H1 (cell line): ENCODE measurements around the gene VAV2. TPM values are rescaled to one million over a fixed set of nuclear protein-coding genes. Genes with fewer than 3 reads are reported as not detected.

Experiments used
- CTCF ChIA-PET: fragments of 300-600 bp; sonication (Branson Sonifier 250); formaldehyde crosslinking; loops from one replicate; lab custom pipeline; 2021; ENCODE audit not compliant: partially characterized antibody; lab: Charles Lee
- POLR2A ChIA-PET: fragments of 300-600 bp; sonication (Branson Sonifier 250); formaldehyde crosslinking; loops from one replicate; lab custom pipeline; 2021; ENCODE audit warnings: inconsistent platforms; ENCODE audit not compliant: partially characterized antibody; lab: Charles Lee
- DNase-seq, 2 experiments: peaks; one replicate each; pipeline versions ENCODE4 v3.0.0 to v3.0.0-alpha.2; 2010 to 2022; ENCODE audit warnings: low spot score in 2 of 2, low read depth in 1 of 2, mixed read lengths in 1 of 2
- FAIRE-seq: peaks from 2 replicates; lab custom pipeline; 2011; peaks lifted over from hg19 to GRCh38; lab: Jason Lieb, UNC
- H2AFZ ChIP-seq: 2 replicates; pipeline ENCODE4 v1.8.1; 2012; ENCODE audit warnings: low read length, inconsistent platforms
- H2AK5ac ChIP-seq: 2 replicates; pipeline ENCODE4 v1.6.1; 2013; ENCODE audit warnings: low read depth, low read length
- H2BK120ac ChIP-seq: replicated peaks from 2 replicates; pipeline ENCODE3; 2013; ENCODE audit warnings: low read depth, low read length, inconsistent platforms
- H2BK12ac ChIP-seq: 2 replicates; pipeline ENCODE4 v1.6.1; 2013; ENCODE audit warnings: low read depth, low read length
- H2BK15ac ChIP-seq: 2 replicates; pipeline ENCODE4 v1.6.1; 2013; ENCODE audit warnings: low read length
- H2BK20ac ChIP-seq: 2 replicates; pipeline ENCODE4 v1.6.1; 2013; ENCODE audit warnings: low read length
- H2BK5ac ChIP-seq: 2 replicates; pipeline ENCODE4 v1.6.1; 2013; ENCODE audit warnings: low read depth, low read length
- H3K14ac ChIP-seq: 2 replicates; pipeline ENCODE4 v1.6.1; 2013; ENCODE audit warnings: inconsistent platforms; ENCODE audit not compliant: insufficient read length
- H3K18ac ChIP-seq: 2 replicates; pipeline ENCODE4 v1.6.1; 2013; ENCODE audit warnings: low read length; ENCODE audit errors: extremely low read depth
- H3K23ac ChIP-seq: 2 replicates; pipeline ENCODE4 v1.6.1; 2013; ENCODE audit warnings: inconsistent platforms; ENCODE audit not compliant: insufficient read length
- H3K23me2 ChIP-seq: 2 replicates; pipeline ENCODE4 v1.6.1; 2013; ENCODE audit warnings: low read depth, low read length
- H3K27ac ChIP-seq: 2 replicates; pipeline ENCODE4 v1.6.1; 2011; ENCODE audit warnings: low read depth, low read length, inconsistent platforms
- H3K27me3 ChIP-seq, 4 experiments: replicated peaks in 1 of 4; 1 replicate in 1 of 4; 2 replicates in 3 of 4; pipeline versions ENCODE4 v1.6.1 to v1.8.1; 2011 to 2013; ENCODE audit warnings: low read length in 3 of 4, mild to moderate bottlenecking in 3 of 4, inconsistent platforms in 2 of 4, mixed read lengths in 2 of 4, moderate library complexity in 1 of 4; ENCODE audit not compliant: control insufficient read depth in 3 of 4, insufficient read depth in 3 of 4; ENCODE audit errors: extremely low read depth in 1 of 4
- H3K36me3 ChIP-seq, 4 experiments: 2 replicates each; pipeline versions ENCODE4 v1.6.1 to v1.8.1; 2011 to 2013; ENCODE audit warnings: mild to moderate bottlenecking in 4 of 4, low read length in 3 of 4, moderate library complexity in 2 of 4, control low read depth in 1 of 4, inconsistent platforms in 1 of 4; ENCODE audit not compliant: insufficient read depth in 4 of 4, control insufficient read depth in 2 of 4
- H3K4ac ChIP-seq: replicated peaks from 2 replicates; pipeline ENCODE3; 2013; ENCODE audit warnings: low read length, low read depth, mixed read lengths, inconsistent platforms; ENCODE audit not compliant: insufficient read length
- H3K4me1 ChIP-seq, 4 experiments: replicated peaks in 1 of 4; 1 replicate in 1 of 4; 2 replicates in 3 of 4; pipeline versions ENCODE4 v1.6.1 to v1.8.1; 2011 to 2013; ENCODE audit warnings: low read length in 3 of 4, inconsistent platforms in 2 of 4, mixed read lengths in 1 of 4; ENCODE audit not compliant: insufficient read depth in 4 of 4, control insufficient read depth in 3 of 4
- H3K4me2 ChIP-seq, 2 experiments: 2 replicates each; pipeline versions ENCODE4 v1.6.1 to v1.8.1; 2011 to 2013; ENCODE audit warnings: low read depth in 2 of 2, low read length in 2 of 2, control low read depth in 1 of 2, inconsistent platforms in 1 of 2, mild to moderate bottlenecking in 1 of 2; ENCODE audit not compliant: insufficient read depth in 1 of 2
- H3K4me3 ChIP-seq, 4 experiments: fragments of 200-600, 300-600 bp in 1 of 4; sonication (generic), shearing (Covaris generic), sonication (Bioruptor Twin) in 1 of 4; 2 replicates each; pipeline versions ENCODE4 v1.5.1 to v1.8.1; 2011 to 2016; ENCODE audit warnings: low read length in 4 of 4, low read depth in 3 of 4, control low read depth in 2 of 4, inconsistent platforms in 2 of 4, mild to moderate bottlenecking in 2 of 4, mixed read lengths in 1 of 4, moderate library complexity in 1 of 4; ENCODE audit not compliant: insufficient read depth in 2 of 4; ENCODE audit errors: extremely low read depth in 1 of 4
- H3K56ac ChIP-seq: replicated peaks from 2 replicates; pipeline ENCODE3; 2013; ENCODE audit warnings: low read depth, mild to moderate bottlenecking, mixed read lengths, low read length, inconsistent platforms; ENCODE audit not compliant: insufficient read length
- H3K79me1 ChIP-seq: 2 replicates; pipeline ENCODE4 v1.6.1; 2013; ENCODE audit warnings: low read depth, low read length, control low read depth
- H3K79me2 ChIP-seq, 2 experiments: 2 replicates each; pipeline versions ENCODE4 v1.6.1 to v1.8.1; 2012 to 2013; ENCODE audit warnings: low read length in 2 of 2, mild to moderate bottlenecking in 2 of 2, inconsistent platforms in 1 of 2; ENCODE audit not compliant: insufficient read depth in 2 of 2, control insufficient read depth in 1 of 2
- H3K9ac ChIP-seq, 4 experiments: replicated peaks in 1 of 4; 1 replicate in 1 of 4; 2 replicates in 3 of 4; pipeline versions ENCODE4 v1.6.1 to v1.8.1; 2011 to 2013; ENCODE audit warnings: low read depth in 3 of 4, low read length in 3 of 4, control low read depth in 2 of 4, mild to moderate bottlenecking in 2 of 4, moderate library complexity in 2 of 4, inconsistent platforms in 1 of 4; ENCODE audit errors: extremely low read depth in 1 of 4
- H3K9me3 ChIP-seq, 2 experiments: 2 replicates each; pipeline versions ENCODE4 v1.6.1 to v1.8.1; 2012 to 2013; ENCODE audit warnings: mild to moderate bottlenecking in 2 of 2, moderate library complexity in 2 of 2, control low read depth in 1 of 2, inconsistent platforms in 1 of 2, low read depth in 1 of 2, low read length in 1 of 2, mixed read lengths in 1 of 2; ENCODE audit not compliant: insufficient read depth in 2 of 2
- H4K20me1 ChIP-seq, 2 experiments: replicated peaks in 1 of 2; 2 replicates each; pipeline versions ENCODE3 to v1.8.1; 2011 to 2013; ENCODE audit warnings: inconsistent platforms in 2 of 2, low read length in 2 of 2, mild to moderate bottlenecking in 1 of 2; ENCODE audit not compliant: insufficient read depth in 2 of 2, control insufficient read depth in 1 of 2
- H4K5ac ChIP-seq: 2 replicates; pipeline ENCODE4 v1.6.1; 2013; ENCODE audit warnings: low read length, low read depth, mixed read lengths, inconsistent platforms; ENCODE audit not compliant: insufficient read length
- H4K8ac ChIP-seq: 2 replicates; pipeline ENCODE4 v1.8.0; 2013; ENCODE audit warnings: mild to moderate bottlenecking, moderate library complexity, low read length, inconsistent platforms; ENCODE audit not compliant: insufficient read depth; ENCODE audit errors: extremely low read depth
- H4K91ac ChIP-seq: replicated peaks from 2 replicates; pipeline ENCODE3; 2013; ENCODE audit warnings: low read length, mixed read lengths, inconsistent platforms; ENCODE audit not compliant: insufficient read length
- ATF3 ChIP-seq: IDR thresholded peaks from 2 replicates; pipeline ENCODE4 v1.6.1; 2011; ENCODE audit warnings: low read depth, mild to moderate bottlenecking, low read length; ENCODE audit not compliant: insufficient read depth
- BCL11A ChIP-seq, 2 experiments: IDR thresholded peaks; one replicate each; pipeline ENCODE4 v1.6.1; 2011; ENCODE audit warnings: low read depth in 2 of 2, low read length in 2 of 2, mild to moderate bottlenecking in 2 of 2
- CEBPB ChIP-seq: IDR thresholded peaks from 2 replicates; pipeline ENCODE4 v1.6.1; 2012; ENCODE audit warnings: low read depth, low read length
- CHD2 ChIP-seq: IDR thresholded peaks from 2 replicates; pipeline ENCODE4 v1.6.1; 2012; ENCODE audit warnings: low read length, improper control_type of control experiment
- CTBP2 ChIP-seq: IDR thresholded peaks from 2 replicates; pipeline ENCODE4 v1.7.0; 2011; ENCODE audit warnings: borderline replicate concordance, mild to moderate bottlenecking, moderate library complexity, mixed read lengths, low read length; ENCODE audit not compliant: insufficient read depth, insufficient read length
- E2F6 ChIP-seq: IDR thresholded peaks from 2 replicates; pipeline ENCODE4 v1.6.1; 2012; ENCODE audit warnings: inconsistent platforms
- GTF2F1 ChIP-seq: IDR thresholded peaks from 2 replicates; pipeline ENCODE4 v1.6.1; 2012; ENCODE audit warnings: low read depth, low read length, improper control_type of control experiment, borderline replicate concordance
- KDM1A ChIP-seq: fragments of 200-600, 300-600 bp; sonication (generic); IDR thresholded peaks from 2 replicates; pipeline ENCODE4 v1.7.1; 2016; ENCODE audit warnings: mild to moderate bottlenecking, low read length, borderline replicate concordance
- POLR2AphosphoS5 ChIP-seq: IDR thresholded peaks from 2 replicates; pipeline ENCODE4 v1.6.1; 2011; ENCODE audit warnings: low read depth, low read length
- RBBP5 ChIP-seq: IDR thresholded peaks from 2 replicates; pipeline ENCODE4 v1.7.1; 2012; ENCODE audit warnings: low read depth, mild to moderate bottlenecking, inconsistent platforms, low read length, moderate library complexity, borderline replicate concordance
- SIX5 ChIP-seq: IDR thresholded peaks from 2 replicates; pipeline ENCODE4 v1.6.1; 2011; ENCODE audit warnings: mild to moderate bottlenecking, low read depth, low read length
- SUZ12 ChIP-seq: fragments of 200-600 bp; sonication (generic); IDR thresholded peaks from 2 replicates; pipeline ENCODE4 v1.6.1; 2012; ENCODE audit warnings: mild to moderate bottlenecking, inconsistent platforms, low read length, moderate library complexity, mixed read lengths
- WGBS, 2 experiments: shearing (Covaris generic) in 1 of 2; methylation state at CpG; one replicate each; pipeline versions ENCODE4 v1.1.6 to v1.1.7; 2013 to 2015; ENCODE audit warnings: low lambda C conversion rate in 2 of 2, mixed read lengths in 2 of 2, inconsistent platforms in 1 of 2, low coverage in 1 of 2, missing lambda C conversion rate in 1 of 2; ENCODE audit not compliant: insufficient replicate concordance in 2 of 2, insufficient coverage in 1 of 2, insufficient read length in 1 of 2; ENCODE audit errors: extremely low coverage in 1 of 2, missing lambda C conversion rate in 1 of 2; 5-methylcytosine and 5-hydroxymethylcytosine counted together
- polyA plus RNA-seq, 7 experiments: library from polyadenylated mRNA; depleted of rRNA in 3 of 7; stranded (reverse) in 5 of 7; unstranded in 2 of 7; fragments of >200 nt in 5 of 7; fragments of 200-250 nt in 2 of 7; gene quantifications; 1 replicate in 5 of 7; 2 replicates in 1 of 7; 4 replicates in 1 of 7; pipeline versions ENCODE4 v1.2.1 to v1.2.3, GENCODE V29; 2011 to 2013; ENCODE audit warnings: missing spikeins in 2 of 7, mixed read lengths in 2 of 7
- total RNA-seq: library from RNA; stranded (reverse); fragmentation: NEBNext Ultra II Directional; extraction: Animal tissue kit (Norgen Biotek cat#: 25700); gene quantifications from 2 replicates; pipeline ENCODE4 v1.2.1, GENCODE V29; 2021

VAV2 gene
- total and polyA plus RNA-seq, 2 of the 8 experiments (the other 6 are each of a cell fraction or from before 2014, with no cell fraction given) = 13.6 to 37.6 TPM

GRCh38 chr9:133946840-133947486 lies 45.2 kb downstream of the VAV2 start:
- WGBS, 2 experiments = 94% methylated on average over 18 of the region's 18 CpGs; no CpG with 5 or more reads in 1 of the 2 experiments
- no peak overlapping the region for H3K27ac ChIP-seq
- H3K4me1 ChIP-seq = peaks cover 0 to 14% (median 5%) of the 10 kb centered on the region in 4 experiments; a peak in 4 of 7 replicates
- peaks cover 21% of the 10 kb centered on the region for H3K79me1 ChIP-seq
- H3K18ac ChIP-seq = no peak overlapping the region
- no peak overlapping the region for H3K9ac ChIP-seq
- no peak overlapping the region for H4K5ac ChIP-seq
- H3K36me3 ChIP-seq = no peaks in the 10 kb centered on the region; a peak in 1 of 8 replicates
- no peaks in the 10 kb centered on the region for H3K27me3 ChIP-seq
- H3K4me2 ChIP-seq = no peak overlapping the region
- no peaks in the 10 kb centered on the region for H3K23me2 ChIP-seq
- H2BK20ac ChIP-seq = no peak overlapping the region
- no peak overlapping the region for H4K8ac ChIP-seq
- no peak overlapping the region for H2BK120ac ChIP-seq
- peaks cover 17 to 26% of the 10 kb centered on the region in 2 experiments for H4K20me1 ChIP-seq
- no peak overlapping the region for H2BK12ac ChIP-seq
- no peak for DNase-seq
- no peak overlapping the region for H3K23ac ChIP-seq
- no peak overlapping the region for H2BK15ac ChIP-seq
- no peak overlapping the region for H4K91ac ChIP-seq
- no peaks in the 10 kb centered on the region for H3K9me3 ChIP-seq
- no peak overlapping the region for H3K56ac ChIP-seq
- POLR2A ChIA-PET = no interaction called here
- no peak for FAIRE-seq
- H2AFZ ChIP-seq = no peak overlapping the region
- peaks cover 0 to 76% of the 10 kb centered on the region in 2 experiments; a peak in 2 of 4 replicates for H3K79me2 ChIP-seq
- CTCF ChIA-PET = interaction anchor here (0.7 to 2.1 kb wide), 5 partner anchors 9 to 165 kb away, joined by 3 to 7 read pairs (median 5); no protein-coding TSS in a partner anchor
- no peak overlapping the region for H3K14ac ChIP-seq
- H3K4ac ChIP-seq = no peak overlapping the region
- H2BK5ac ChIP-seq = no peak overlapping the region
- H2AK5ac ChIP-seq = no peak overlapping the region
- no peak overlapping the region for H3K4me3 ChIP-seq
- TF ChIP-seq CEBPB = no peak
- no peak for TF ChIP-seq CTBP2
- no peak for TF ChIP-seq ATF3
- no peak for TF ChIP-seq SIX5
- TF ChIP-seq SUZ12 = no peak
- no peak for TF ChIP-seq GTF2F1
- no peak for TF ChIP-seq RBBP5
- TF ChIP-seq BCL11A (IDR thresholded peaks at IDR 0.05; ENCODE audit: low read depth in 2 of 2, low read length in 2 of 2) = no peak
- no peak for TF ChIP-seq POLR2AphosphoS5
- TF ChIP-seq E2F6 = no peak
- TF ChIP-seq KDM1A = no peak
- no peak for TF ChIP-seq CHD2
